ENCODE measurements around the gene PPP1R12B. TPM values are rescaled to one million over a fixed set of nuclear protein-coding genes. Genes with fewer than 3 reads are reported as not detected.
A peak's percentile ranks its signal among the peaks of the same experiment; 100 is the strongest.

The PPP1R12B gene
- total and polyA plus RNA-seq, 4 donors, result 6.0 to 122 (median 22.0) TPM

DNA sequence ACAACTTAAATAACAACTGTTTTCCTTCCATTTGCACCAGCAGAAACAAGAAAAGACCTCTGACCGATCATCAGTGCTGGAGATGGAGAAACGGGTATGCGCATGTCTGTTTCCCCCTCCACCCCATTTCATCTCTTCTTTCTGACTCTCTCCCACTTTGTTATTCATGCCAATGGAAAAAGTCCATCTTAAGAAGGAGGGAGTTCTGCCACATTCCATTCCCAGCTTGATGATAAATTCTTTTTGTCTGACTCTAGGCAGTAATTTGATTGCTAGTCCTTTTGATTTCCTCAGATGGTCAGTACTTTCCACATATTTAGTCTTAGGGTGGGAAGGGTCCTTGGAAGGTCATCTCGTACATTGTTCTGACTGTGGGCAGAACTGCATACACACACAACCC is 219.2 kb downstream of the PPP1R12B start:
- Histone ChIP-seq H3K27me3 (ENCODE audit: control insufficient read depth in 3 of 3, insufficient read depth in 3 of 3, low read length in 2 of 3) (no peaks in the 10 kb centered on the region), H3K4me3 (no peak overlapping the region), H3K27ac (ENCODE audit: low read depth in 1 of 2, low read length in 1 of 2) (peak overlapping the region in 1 of 2 donors; percentile 55), H3K4me1 (ENCODE audit: control insufficient read depth in 5 of 5, insufficient read depth in 5 of 5, low read length in 5 of 5) (peaks cover 0 to 32% (median 4%) of the 10 kb centered on the region in 5 donors), H3K9me3 (ENCODE audit: control insufficient read depth in 4 of 4, insufficient read depth in 3 of 4, low read length in 3 of 4) (no peaks in the 10 kb centered on the region), H3K9ac (ENCODE audit: insufficient read depth in 1 of 2, low read length in 2 of 2) (peak overlapping the region in 1 of 2 donors; percentile 27), H3K36me3 (ENCODE audit: control insufficient read depth in 4 of 4, insufficient read depth in 4 of 4, low read length in 4 of 4) (peaks cover 3 to 22% (median 12%) of the 10 kb centered on the region in 4 donors)
- TF ChIP-seq, protein P1, sequence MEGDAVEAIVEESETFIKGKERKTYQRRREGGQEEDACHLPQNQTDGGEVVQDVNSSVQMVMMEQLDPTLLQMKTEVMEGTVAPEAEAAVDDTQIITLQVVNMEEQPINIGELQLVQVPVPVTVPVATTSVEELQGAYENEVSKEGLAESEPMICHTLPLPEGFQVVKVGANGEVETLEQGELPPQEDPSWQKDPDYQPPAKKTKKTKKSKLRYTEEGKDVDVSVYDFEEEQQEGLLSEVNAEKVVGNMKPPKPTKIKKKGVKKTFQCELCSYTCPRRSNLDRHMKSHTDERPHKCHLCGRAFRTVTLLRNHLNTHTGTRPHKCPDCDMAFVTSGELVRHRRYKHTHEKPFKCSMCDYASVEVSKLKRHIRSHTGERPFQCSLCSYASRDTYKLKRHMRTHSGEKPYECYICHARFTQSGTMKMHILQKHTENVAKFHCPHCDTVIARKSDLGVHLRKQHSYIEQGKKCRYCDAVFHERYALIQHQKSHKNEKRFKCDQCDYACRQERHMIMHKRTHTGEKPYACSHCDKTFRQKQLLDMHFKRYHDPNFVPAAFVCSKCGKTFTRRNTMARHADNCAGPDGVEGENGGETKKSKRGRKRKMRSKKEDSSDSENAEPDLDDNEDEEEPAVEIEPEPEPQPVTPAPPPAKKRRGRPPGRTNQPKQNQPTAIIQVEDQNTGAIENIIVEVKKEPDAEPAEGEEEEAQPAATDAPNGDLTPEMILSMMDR (IDR thresholded peaks at IDR 0.05; ENCODE audit: control extremely low read depth, extremely low read depth), result no peak
- DNase-seq, result peak in 2 of 3 donors; percentile 64 to 73
- 74 to 86% methylated on average over 4 of the region's 4 CpGs for WGBS, 2 donors
- no peak for ATAC-seq (ENCODE audit: insufficient read depth, low FRiP score)

DNA sequence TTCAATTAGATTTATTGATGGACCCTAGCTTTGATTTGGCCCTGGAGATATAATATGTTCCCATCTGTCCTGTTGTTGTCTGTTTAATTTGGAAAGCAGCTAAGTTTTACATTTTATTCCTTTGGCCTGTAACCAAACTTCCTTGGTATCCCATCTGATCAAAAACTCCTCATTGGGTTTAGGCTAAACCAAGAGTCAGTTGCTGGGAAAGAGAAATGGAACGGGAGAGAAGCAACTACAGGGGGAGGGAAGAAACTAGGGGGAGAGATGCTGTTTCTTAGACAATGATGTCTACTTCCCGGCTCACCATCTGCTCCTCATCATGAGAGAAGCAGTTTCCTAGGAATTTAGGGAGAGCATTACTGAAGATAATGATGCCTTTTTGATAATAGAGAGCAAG is 219.9 kb downstream of the PPP1R12B start:
- peak overlapping the region in 1 of 2 donors; percentile 55 for H3K27ac ChIP-seq (ENCODE audit: low read depth in 1 of 2, low read length in 1 of 2)
- peaks cover 0 to 32% (median 4%) of the 10 kb centered on the region in 5 donors for H3K4me1 ChIP-seq (ENCODE audit: control insufficient read depth in 5 of 5, insufficient read depth in 5 of 5, low read length in 5 of 5)
- H3K9me3 ChIP-seq (ENCODE audit: control insufficient read depth in 4 of 4, insufficient read depth in 3 of 4, low read length in 3 of 4), result no peaks in the 10 kb centered on the region
- 78 to 84% methylated on average over 2 of the region's 2 CpGs for WGBS, 2 donors
- no peak for DNase-seq
- no peak for ATAC-seq (ENCODE audit: insufficient read depth, low FRiP score)
- no peaks in the 10 kb centered on the region for H3K27me3 ChIP-seq (ENCODE audit: control insufficient read depth in 3 of 3, insufficient read depth in 3 of 3, low read length in 2 of 3)
- H3K4me3 ChIP-seq, result no peak overlapping the region
- TF ChIP-seq, protein P1 (IDR thresholded peaks at IDR 0.05; ENCODE audit: control extremely low read depth, extremely low read depth), result no peak
- H3K9ac ChIP-seq (ENCODE audit: insufficient read depth in 1 of 2, low read length in 2 of 2), result no peak overlapping the region
- H3K36me3 ChIP-seq (ENCODE audit: control insufficient read depth in 4 of 4, insufficient read depth in 4 of 4, low read length in 4 of 4), result peaks cover 2 to 25% (median 13%) of the 10 kb centered on the region in 4 donors

DNA sequence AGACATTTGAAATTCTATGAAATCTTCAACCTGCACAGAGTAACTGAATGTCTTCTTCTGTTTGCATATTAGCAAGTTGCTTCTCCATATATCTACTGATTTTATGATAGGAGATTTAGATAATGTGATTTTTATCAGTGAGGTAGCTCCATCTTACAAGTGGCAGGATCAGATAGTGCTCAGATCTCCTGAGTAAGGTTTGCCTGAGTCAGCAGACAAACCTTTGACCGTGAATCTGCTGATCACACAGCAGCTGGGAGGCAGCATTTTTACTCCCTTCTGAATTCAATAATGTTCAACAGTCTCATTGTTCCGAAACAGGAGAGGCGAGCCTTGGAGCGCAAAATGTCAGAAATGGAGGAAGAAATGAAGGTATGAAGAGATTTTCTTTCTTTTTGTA is 220.3 kb downstream of the PPP1R12B start:
- H3K9me3 ChIP-seq (ENCODE audit: control insufficient read depth in 4 of 4, insufficient read depth in 3 of 4, low read length in 3 of 4), result no peaks in the 10 kb centered on the region
- TF ChIP-seq, protein P1 (IDR thresholded peaks at IDR 0.05; ENCODE audit: control extremely low read depth, extremely low read depth), result no peak
- ATAC-seq (ENCODE audit: insufficient read depth, low FRiP score) (no peak), DNase-seq (no peak)
- no peak overlapping the region for H3K9ac ChIP-seq (ENCODE audit: insufficient read depth in 1 of 2, low read length in 2 of 2)
- WGBS, 2 donors, result 89 to 93% methylated on average over 4 of the region's 4 CpGs
- no peak overlapping the region for H3K4me3 ChIP-seq
- H3K27ac ChIP-seq (ENCODE audit: low read depth in 1 of 2, low read length in 1 of 2), result peak overlapping the region; percentile 26 to 45
- peaks cover 2 to 23% (median 13%) of the 10 kb centered on the region in 4 donors for H3K36me3 ChIP-seq (ENCODE audit: control insufficient read depth in 4 of 4, insufficient read depth in 4 of 4, low read length in 4 of 4)
- no peaks in the 10 kb centered on the region for H3K27me3 ChIP-seq (ENCODE audit: control insufficient read depth in 3 of 3, insufficient read depth in 3 of 3, low read length in 2 of 3)
- peaks cover 0 to 32% (median 4%) of the 10 kb centered on the region in 5 donors for H3K4me1 ChIP-seq (ENCODE audit: control insufficient read depth in 5 of 5, insufficient read depth in 5 of 5, low read length in 5 of 5)
